Activated naive CD4-positive, alpha-beta T cell treated with anti-CD3 and anti-CD28 coated beads for 36 hours (primary cell): Measurements from ENCODE around the gene ZNF831. TPM values are rescaled to one million over a fixed set of nuclear protein-coding genes. Genes with fewer than 3 reads are reported as not detected.

ENCODE experiments used
- CTCF ChIA-PET: fragments of 350-600 bp; sonication (Branson Sonifier 250); formaldehyde crosslinking; loops from one replicate; lab custom pipeline; 2021; ENCODE audit warnings: antibody characterized with exemption; lab: Charles Lee
- DNase-seq: peaks from one replicate; pipeline ENCODE4 v3.0.0-alpha.2; 2020
- H3K27ac Mint-ChIP-seq: one replicate; pipeline ENCODE4 v1.8.0; 2021; ENCODE audit warnings: mild to moderate bottlenecking, mixed read lengths
- H3K27me3 Mint-ChIP-seq: one replicate; pipeline ENCODE4 v1.8.0; 2021; ENCODE audit warnings: low read depth, mixed read lengths
- H3K36me3 Mint-ChIP-seq: one replicate; pipeline ENCODE4 v1.8.0; 2021; ENCODE audit warnings: low read depth, mixed read lengths
- H3K4me1 Mint-ChIP-seq: one replicate; pipeline ENCODE4 v1.8.0; 2021; ENCODE audit warnings: low read depth, mixed read lengths
- H3K4me3 Mint-ChIP-seq: one replicate; pipeline ENCODE4 v1.8.0; 2021; ENCODE audit warnings: mild to moderate bottlenecking, moderate library complexity, mixed read lengths
- H3K9me3 Mint-ChIP-seq: one replicate; pipeline ENCODE4 v1.8.0; 2021; ENCODE audit warnings: mixed read lengths
- intact Hi-C: fragments of 100-400 bp; cut with micrococcal nuclease; formaldehyde crosslinking; loops from one replicate; pipeline ENCODE4 v1.15.1; 2023
- total RNA-seq, 2 experiments: library from RNA; stranded (reverse); gene quantifications; one replicate each; pipeline ENCODE4 v1.2.3, GENCODE V29; 2021

ZNF831 gene
- total RNA-seq, 2 experiments from 2014 or later: 5.1 to 6.0 TPM

DNA sequence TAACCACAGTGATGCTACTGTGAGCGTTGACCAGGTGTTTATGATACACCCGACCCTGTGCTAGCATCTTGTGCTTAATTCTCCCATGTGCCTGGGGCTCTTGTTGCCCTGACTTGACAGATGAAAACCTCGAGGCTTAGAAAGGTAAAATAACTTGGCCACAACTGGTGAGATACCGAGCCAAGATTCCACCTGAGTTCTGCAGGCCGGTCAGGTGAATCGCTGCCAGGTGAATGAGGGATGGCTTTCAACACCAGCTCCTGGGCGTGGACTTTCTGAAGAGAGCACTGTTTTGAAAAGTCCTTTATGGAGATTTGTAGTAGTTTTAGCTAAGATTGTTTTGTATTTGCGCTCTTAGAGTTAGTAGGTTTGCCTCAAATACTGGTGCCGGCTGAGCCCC lies 12.2 kb upstream of the ZNF831 start:
- CTCF ChIA-PET: interaction anchor here (2.8 to 4.1 kb wide), 2 partner anchors 13 to 64 kb away, joined by 11 to 18 read pairs; partner anchors contain the start of gene ZNF831
- Mint-ChIP-seq H3K36me3 (peaks cover 7% of the 10 kb centered on the region), H3K27ac (peak overlapping the region; percentile 55), H3K9me3 (no peaks in the 10 kb centered on the region), H3K27me3 (no peaks in the 10 kb centered on the region), H3K4me1 (peaks cover 88% of the 10 kb centered on the region), H3K4me3 (no peak overlapping the region)
- DNase-seq: no peak
- intact Hi-C loops: no loop called here

GRCh38 chr20:59151820-59152219 lies 11.8 kb upstream of the ZNF831 start:
- Mint-ChIP-seq H3K36me3 (peaks cover 7% of the 10 kb centered on the region), H3K27ac (peak overlapping the region; percentile 55), H3K4me1 (peaks cover 88% of the 10 kb centered on the region), H3K27me3 (no peaks in the 10 kb centered on the region), H3K9me3 (no peaks in the 10 kb centered on the region), H3K4me3 (no peak overlapping the region)
- intact Hi-C loops: no loop called here
- CTCF ChIA-PET: interaction anchor here (1.0 to 4.1 kb wide), 7 partner anchors 10 to 64 kb away, joined by 3 to 18 read pairs (median 4); partner anchors contain the start of gene ZNF831
- DNase-seq: peak; percentile 78

GRCh38 chr20:59152559-59153354 lies 10.9 kb upstream of the ZNF831 start:
- H3K4me3 Mint-ChIP-seq: no peak overlapping the region
- CTCF ChIA-PET: interaction anchor here (0.6 to 4.1 kb wide), 11 partner anchors 9 to 285 kb away, joined by 3 to 18 read pairs (median 4); partner anchors contain the start of gene ZNF831
- H3K27me3 Mint-ChIP-seq: no peaks in the 10 kb centered on the region
- H3K9me3 Mint-ChIP-seq: no peaks in the 10 kb centered on the region
- H3K36me3 Mint-ChIP-seq: peaks cover 3% of the 10 kb centered on the region
- H3K4me1 Mint-ChIP-seq: peaks cover 87% of the 10 kb centered on the region
- intact Hi-C loops: no loop called here
- no peak overlapping the region for H3K27ac Mint-ChIP-seq
- no peak for DNase-seq

GRCh38 chr20:59153355-59153681 lies 10.3 kb upstream of the ZNF831 start:
- Mint-ChIP-seq H3K4me1 (peaks cover 88% of the 10 kb centered on the region), H3K36me3 (no peaks in the 10 kb centered on the region), H3K27me3 (no peaks in the 10 kb centered on the region), H3K27ac (no peak overlapping the region), H3K9me3 (no peaks in the 10 kb centered on the region), H3K4me3 (no peak overlapping the region)
- DNase-seq: no peak
- CTCF ChIA-PET: interaction anchor here (0.6 to 4.1 kb wide), 9 partner anchors 10 to 284 kb away, joined by 3 to 18 read pairs (median 4); partner anchors contain the start of gene ZNF831
- intact Hi-C loops: no loop called here

DNA sequence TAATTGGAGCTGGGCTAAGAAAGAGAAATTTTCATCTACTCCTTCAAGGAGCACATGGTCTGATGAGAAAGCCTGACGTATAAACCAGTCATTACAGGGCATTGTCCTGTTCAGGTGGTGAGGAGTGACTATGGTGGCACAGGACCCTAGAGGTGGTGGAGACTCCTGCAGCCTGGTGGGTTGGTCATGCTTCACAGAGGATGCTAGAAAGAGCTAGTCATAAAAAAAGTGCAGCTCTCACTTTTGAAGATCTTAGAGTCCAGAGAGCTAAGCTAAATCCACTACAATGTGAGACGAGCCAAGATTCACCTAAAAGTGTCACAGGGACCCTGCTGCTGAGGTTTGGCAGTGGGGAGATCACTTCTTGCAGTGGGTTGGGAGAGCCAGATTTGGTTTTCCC lies 9.8 kb upstream of the ZNF831 start:
- H3K9me3 Mint-ChIP-seq: no peaks in the 10 kb centered on the region
- no peak overlapping the region for H3K4me3 Mint-ChIP-seq
- CTCF ChIA-PET: interaction anchor here (0.6 to 4.1 kb wide), 6 partner anchors 10 to 284 kb away, joined by 3 to 18 read pairs (median 4); partner anchors contain the start of gene ZNF831
- peaks cover 89% of the 10 kb centered on the region for H3K4me1 Mint-ChIP-seq
- DNase-seq: peak; percentile 48
- no peaks in the 10 kb centered on the region for H3K36me3 Mint-ChIP-seq
- no peaks in the 10 kb centered on the region for H3K27me3 Mint-ChIP-seq
- intact Hi-C loops: no loop called here
- H3K27ac Mint-ChIP-seq: no peak overlapping the region

GRCh38 chr20:59154317-59155013 lies 9.2 kb upstream of the ZNF831 start:
- Mint-ChIP-seq H3K36me3 (peaks cover under 1% of the 10 kb centered on the region), H3K27me3 (no peaks in the 10 kb centered on the region), H3K9me3 (no peaks in the 10 kb centered on the region), H3K4me3 (no peak overlapping the region), H3K27ac (peak overlapping the region; percentile 0), H3K4me1 (peaks cover 87% of the 10 kb centered on the region)
- intact Hi-C loops: no loop called here
- CTCF ChIA-PET: interaction anchor here (4.1 kb wide), 1 partner anchor 10 kb away, joined by 18 read pairs; the partner anchor contains the start of gene ZNF831
- no peak for DNase-seq

DNA sequence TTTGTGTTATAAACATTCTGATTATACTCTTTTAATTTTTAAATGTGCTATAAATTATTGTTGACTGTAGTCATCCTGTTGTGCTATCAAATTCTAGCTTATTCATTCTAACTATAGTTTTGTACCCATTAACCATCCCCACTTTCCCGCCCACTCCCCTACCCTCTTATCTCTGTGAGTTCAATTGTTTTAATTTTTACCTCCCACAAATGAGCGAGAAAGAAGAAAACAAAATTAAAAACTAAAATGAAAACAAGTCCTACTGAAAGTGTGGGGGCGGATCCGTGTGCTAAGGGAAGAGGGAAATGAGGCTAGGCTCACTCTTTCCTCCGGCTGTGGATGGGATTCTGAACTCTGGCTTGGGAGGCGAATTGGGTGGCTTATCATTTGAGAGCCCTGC lies 6.6 kb upstream of the ZNF831 start:
- H3K36me3 Mint-ChIP-seq: peaks cover 7% of the 10 kb centered on the region
- intact Hi-C loops: no loop called here
- DNase-seq: no peak
- no peaks in the 10 kb centered on the region for H3K9me3 Mint-ChIP-seq
- H3K27me3 Mint-ChIP-seq: no peaks in the 10 kb centered on the region
- H3K4me3 Mint-ChIP-seq: no peak overlapping the region
- CTCF ChIA-PET: interaction anchor here (1.3 kb wide), 1 partner anchor 51 kb away, joined by 3 read pairs; no protein-coding TSS in a partner anchor
- peaks cover 88% of the 10 kb centered on the region for H3K4me1 Mint-ChIP-seq
- H3K27ac Mint-ChIP-seq: peak overlapping the region; percentile 59

- no peaks in the 10 kb centered on the region for H3K27me3 Mint-ChIP-seq
- H3K9me3 Mint-ChIP-seq: no peaks in the 10 kb centered on the region
- no peak for DNase-seq
- H3K4me3 Mint-ChIP-seq: no peak overlapping the region
- H3K4me1 Mint-ChIP-seq: peaks cover 88% of the 10 kb centered on the region
- intact Hi-C loops: no loop called here
- H3K36me3 Mint-ChIP-seq: peaks cover 7% of the 10 kb centered on the region
- CTCF ChIA-PET: interaction anchor here (1.3 to 2.8 kb wide), 2 partner anchors 50 to 69 kb away, joined by 3 to 22 read pairs; no protein-coding TSS in a partner anchor
- peak overlapping the region; percentile 59 for H3K27ac Mint-ChIP-seq
Measured at GRCh38 chr20:59157531-59157930, 6.1 kb upstream of the ZNF831 start.

DNA sequence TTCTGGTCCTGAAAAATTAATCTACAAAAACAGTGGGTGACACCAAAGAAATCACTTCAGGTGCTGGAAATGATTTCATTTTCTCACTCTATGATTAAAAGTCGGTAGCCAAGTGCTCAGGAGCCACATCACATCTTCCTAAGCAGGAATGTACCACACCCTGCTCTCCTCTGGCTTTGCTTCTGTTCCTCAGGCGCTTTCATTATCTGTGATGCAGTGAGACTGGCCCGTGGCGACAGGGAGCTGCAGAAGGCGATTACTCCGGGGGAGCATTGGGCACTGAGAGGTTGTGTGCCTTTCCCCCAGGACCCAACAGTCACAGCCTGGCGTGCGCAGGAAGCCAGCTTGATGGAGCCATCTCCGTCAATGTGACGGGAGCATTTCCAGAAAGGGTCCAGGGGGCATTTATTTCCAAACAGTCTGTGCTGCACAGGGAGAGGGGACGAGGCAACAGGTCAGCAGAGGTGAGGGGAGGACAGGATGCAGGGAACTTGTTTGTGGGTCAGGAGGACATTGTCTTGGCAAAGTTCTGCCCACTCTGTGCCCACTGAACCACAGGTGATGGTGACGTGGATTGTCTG lies 5.6 kb upstream of the ZNF831 start:
- Mint-ChIP-seq H3K4me1 (peaks cover 88% of the 10 kb centered on the region), H3K36me3 (peaks cover 7% of the 10 kb centered on the region), H3K27ac (peak overlapping the region; percentile 6), H3K9me3 (no peaks in the 10 kb centered on the region), H3K4me3 (no peak overlapping the region), H3K27me3 (no peaks in the 10 kb centered on the region)
- intact Hi-C loops: loop anchor here (2.0 kb wide), 1 partner anchor 69 kb away; no protein-coding TSS in a partner anchor
- DNase-seq: no peak
- CTCF ChIA-PET: interaction anchor here (1.3 to 2.8 kb wide), 2 partner anchors 50 to 70 kb away, joined by 3 to 22 read pairs; no protein-coding TSS in a partner anchor

DNA sequence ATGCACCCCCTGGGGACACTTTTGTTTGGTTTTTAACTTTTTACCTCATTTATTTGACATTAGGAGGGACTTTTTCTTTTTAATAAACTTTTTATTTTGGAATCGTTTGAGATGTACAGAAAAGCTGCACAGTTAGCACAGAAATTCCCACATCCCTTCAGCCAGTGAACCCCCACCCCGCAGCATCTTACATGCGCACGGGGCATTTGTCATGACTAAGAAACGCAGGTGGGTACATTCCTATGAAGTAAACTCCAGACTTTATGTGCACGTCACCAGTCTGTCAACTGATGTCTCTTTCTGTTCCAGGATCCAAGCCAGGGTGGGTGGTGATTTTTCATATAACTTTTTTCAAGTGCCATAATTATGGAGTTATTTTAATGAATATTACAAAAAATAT lies 4.9 kb upstream of the ZNF831 start:
- Mint-ChIP-seq H3K9me3 (no peaks in the 10 kb centered on the region), H3K27me3 (no peaks in the 10 kb centered on the region), H3K27ac (no peak overlapping the region), H3K4me3 (no peak overlapping the region), H3K36me3 (peaks cover 7% of the 10 kb centered on the region), H3K4me1 (peaks cover 88% of the 10 kb centered on the region)
- intact Hi-C loops: loop anchor here (1.0 to 2.0 kb wide), 3 partner anchors 8 to 70 kb away; no protein-coding TSS in a partner anchor
- no peak for DNase-seq
- CTCF ChIA-PET: interaction anchor here (0.6 to 2.8 kb wide), 6 partner anchors 11 to 82 kb away, joined by 3 to 22 read pairs (median 6); no protein-coding TSS in a partner anchor

DNA sequence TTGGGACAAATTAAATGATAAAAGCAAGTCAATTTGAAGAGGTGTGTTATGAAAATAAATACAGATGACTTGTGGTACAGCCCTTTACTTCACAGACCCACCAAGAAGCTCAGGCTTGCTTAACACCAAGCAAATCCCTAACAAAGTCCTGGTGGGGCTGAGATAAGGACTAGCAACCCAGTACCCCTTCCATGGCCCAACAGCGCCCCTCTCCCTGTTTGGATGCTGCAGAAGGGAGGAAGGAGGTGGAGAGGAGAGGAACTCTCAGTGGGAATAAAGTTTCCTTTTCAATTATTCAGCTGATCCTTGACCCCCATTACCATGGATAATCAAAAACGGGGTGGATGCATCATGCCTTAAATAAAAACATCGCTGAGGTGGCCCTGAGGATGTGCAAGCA lies 4.5 kb upstream of the ZNF831 start:
- peak overlapping the region; percentile 94 for H3K27ac Mint-ChIP-seq
- no peaks in the 10 kb centered on the region for H3K27me3 Mint-ChIP-seq

More for the DNA sequence above, 4.5 kb upstream of the ZNF831 start:
- CTCF ChIA-PET: interaction anchor here (0.6 to 2.8 kb wide), 7 partner anchors 12 to 83 kb away, joined by 3 to 22 read pairs (median 6); no protein-coding TSS in a partner anchor
- Mint-ChIP-seq H3K4me3 (peak overlapping the region; percentile 90), H3K9me3 (no peaks in the 10 kb centered on the region), H3K36me3 (peaks cover 7% of the 10 kb centered on the region), H3K4me1 (peaks cover 84% of the 10 kb centered on the region)
- intact Hi-C loops: loop anchor here (1.0 to 2.0 kb wide), 3 partner anchors 9 to 70 kb away; no protein-coding TSS in a partner anchor
- no peak for DNase-seq
